ENCODE data around the gene ST6GALNAC2. TPM values are rescaled to one million over a fixed set of nuclear protein-coding genes. Genes with fewer than 3 reads are reported as not detected.

Gene ST6GALNAC2
- total and polyA plus RNA-seq, 12 donors = 1.5 to 8.4 (median 5.7) TPM

DNA sequence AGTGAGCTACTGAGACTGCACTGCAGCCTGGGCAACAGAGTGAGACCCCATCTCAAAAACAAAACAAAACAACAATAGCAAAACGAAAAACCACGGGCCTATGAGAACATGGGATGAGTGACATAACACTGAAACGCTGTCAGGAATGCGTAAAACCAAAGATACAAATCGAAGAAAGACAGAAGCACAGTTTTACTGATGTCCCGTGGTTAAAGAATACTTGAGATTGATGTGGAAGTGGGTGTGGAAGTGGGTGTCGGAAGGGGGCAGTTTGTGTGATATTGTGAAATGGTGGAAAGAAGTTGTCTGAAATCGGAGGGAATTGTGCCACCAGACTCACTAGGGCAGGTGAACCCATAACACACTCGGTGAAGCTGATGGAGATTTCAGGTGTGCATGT lies 9.5 kb downstream of the ST6GALNAC2 start:
- Histone ChIP-seq H3K27me3 (no peaks in the 10 kb centered on the region), H3K27ac (no peak overlapping the region), H3K9me3 (no peaks in the 10 kb centered on the region), H3K4me3 (no peak overlapping the region), H3K36me3 (no peaks in the 10 kb centered on the region), H3K4me1 (peaks cover 0 to 5% (median 0%) of the 10 kb centered on the region in 9 donors)
- 89 to 93% methylated on average over 9 of the region's 9 CpGs for WGBS, 2 donors
- ATAC-seq (no peak), DNase-seq (no peak)
- TF ChIP-seq, protein P1, sequence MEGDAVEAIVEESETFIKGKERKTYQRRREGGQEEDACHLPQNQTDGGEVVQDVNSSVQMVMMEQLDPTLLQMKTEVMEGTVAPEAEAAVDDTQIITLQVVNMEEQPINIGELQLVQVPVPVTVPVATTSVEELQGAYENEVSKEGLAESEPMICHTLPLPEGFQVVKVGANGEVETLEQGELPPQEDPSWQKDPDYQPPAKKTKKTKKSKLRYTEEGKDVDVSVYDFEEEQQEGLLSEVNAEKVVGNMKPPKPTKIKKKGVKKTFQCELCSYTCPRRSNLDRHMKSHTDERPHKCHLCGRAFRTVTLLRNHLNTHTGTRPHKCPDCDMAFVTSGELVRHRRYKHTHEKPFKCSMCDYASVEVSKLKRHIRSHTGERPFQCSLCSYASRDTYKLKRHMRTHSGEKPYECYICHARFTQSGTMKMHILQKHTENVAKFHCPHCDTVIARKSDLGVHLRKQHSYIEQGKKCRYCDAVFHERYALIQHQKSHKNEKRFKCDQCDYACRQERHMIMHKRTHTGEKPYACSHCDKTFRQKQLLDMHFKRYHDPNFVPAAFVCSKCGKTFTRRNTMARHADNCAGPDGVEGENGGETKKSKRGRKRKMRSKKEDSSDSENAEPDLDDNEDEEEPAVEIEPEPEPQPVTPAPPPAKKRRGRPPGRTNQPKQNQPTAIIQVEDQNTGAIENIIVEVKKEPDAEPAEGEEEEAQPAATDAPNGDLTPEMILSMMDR (IDR thresholded peaks at IDR 0.05) = no peak
- intact Hi-C loops (cut with DNase I) = no loop called here

DNA sequence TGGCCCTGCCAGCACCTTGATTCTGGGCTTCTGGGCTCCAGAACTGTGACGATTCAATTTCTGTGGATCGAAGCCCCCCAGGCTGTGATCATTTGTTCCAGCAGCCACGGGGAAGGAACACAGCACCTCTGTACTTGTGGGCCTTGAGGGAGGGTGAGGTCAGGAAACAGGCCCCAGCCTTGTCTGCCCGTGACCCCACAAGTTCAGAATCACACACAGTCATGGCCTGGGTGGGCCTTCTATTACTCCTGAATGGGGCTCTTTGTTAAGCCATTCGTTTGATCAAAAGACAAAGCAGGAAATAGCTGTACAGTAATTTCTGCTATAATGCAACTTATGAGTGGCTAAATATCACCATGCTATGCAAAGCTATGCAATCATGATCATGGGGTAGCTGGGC lies 10.1 kb downstream of the ST6GALNAC2 start:
- H3K36me3 ChIP-seq = no peaks in the 10 kb centered on the region
- no peak overlapping the region for H3K4me3 ChIP-seq
- 66 to 69% methylated on average over 5 of the region's 5 CpGs for WGBS, 2 donors
- H3K4me1 ChIP-seq = peaks cover 0 to under 1% (median 0%) of the 10 kb centered on the region in 9 donors
- no peak overlapping the region for H3K27ac ChIP-seq
- intact Hi-C loops (cut with DNase I) = no loop called here
- TF ChIP-seq, protein P1 (IDR thresholded peaks at IDR 0.05) = no peak
- DNase-seq (no peak), ATAC-seq (peak in 1 of 8 donors; percentile 37)
- no peaks in the 10 kb centered on the region for H3K9me3 ChIP-seq
- no peaks in the 10 kb centered on the region for H3K27me3 ChIP-seq

DNA sequence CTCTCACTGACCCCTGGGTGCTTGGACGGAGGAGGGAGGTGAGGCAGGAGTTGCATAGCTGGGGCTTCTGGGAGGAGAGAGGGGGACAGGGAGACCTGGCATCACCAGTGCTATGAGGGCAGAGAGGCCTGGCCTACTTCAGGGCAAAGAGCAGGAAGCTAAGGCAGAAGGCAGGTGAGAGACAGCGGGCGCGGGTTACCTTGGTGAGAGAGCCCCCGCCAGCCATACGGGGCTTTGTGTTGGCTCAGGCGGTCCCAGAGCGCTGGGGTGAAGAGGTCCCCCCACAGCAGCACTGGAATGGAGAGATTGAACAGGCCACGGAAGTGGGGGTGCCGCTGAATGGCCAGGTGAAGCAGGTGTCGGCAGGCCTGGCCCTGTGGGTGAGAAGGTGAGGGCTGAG lies 11.5 kb downstream of the ST6GALNAC2 start:
- no peak overlapping the region for H3K4me3 ChIP-seq
- H3K36me3 ChIP-seq = no peaks in the 10 kb centered on the region
- no peak for DNase-seq
- H3K27me3 ChIP-seq = no peaks in the 10 kb centered on the region
- intact Hi-C loops (cut with DNase I) = no loop called here
- 92 to 94% methylated on average over 11 of the region's 11 CpGs for WGBS, 2 donors
- TF ChIP-seq, protein P1 (IDR thresholded peaks at IDR 0.05) = no peak
- H3K9me3 ChIP-seq = no peaks in the 10 kb centered on the region
- peaks cover 0 to 13% (median 5%) of the 10 kb centered on the region in 9 donors for H3K4me1 ChIP-seq
- H3K27ac ChIP-seq = no peak overlapping the region
- no peak for ATAC-seq

DNA sequence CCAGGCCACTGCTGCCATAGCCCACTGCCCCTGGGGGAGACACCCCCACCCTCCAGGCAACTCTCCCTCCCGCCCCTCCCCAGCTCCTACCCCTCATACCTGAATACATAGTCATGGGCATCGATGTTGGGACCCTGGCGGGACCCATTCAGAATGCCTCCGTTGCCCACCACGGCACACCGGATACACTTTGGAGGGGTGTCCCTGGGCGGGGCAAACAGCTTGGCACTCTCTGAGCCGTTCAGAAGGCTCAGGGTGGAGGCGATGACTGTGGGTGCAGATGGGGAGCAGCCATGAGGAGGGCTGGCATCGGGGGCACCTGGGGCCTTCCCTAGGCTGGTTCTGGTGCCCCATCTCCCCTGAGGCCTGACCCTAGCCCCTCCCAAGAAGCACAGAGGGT lies 12.6 kb downstream of the ST6GALNAC2 start:
- peaks cover 0 to 16% (median 5%) of the 10 kb centered on the region in 9 donors for H3K4me1 ChIP-seq
- DNase-seq (no peak), ATAC-seq (no peak)
- H3K27me3 ChIP-seq = no peaks in the 10 kb centered on the region
- H3K36me3 ChIP-seq = no peaks in the 10 kb centered on the region
- H3K9me3 ChIP-seq = no peaks in the 10 kb centered on the region
- no peak overlapping the region for H3K4me3 ChIP-seq
- H3K27ac ChIP-seq = no peak overlapping the region
- TF ChIP-seq, protein P1 (IDR thresholded peaks at IDR 0.05) = no peak
- intact Hi-C loops (cut with DNase I) = no loop called here
- WGBS, 2 donors = 92 to 94% methylated on average over 10 of the region's 10 CpGs
